CD4-positive, alpha-beta T cell treated with Interleukin-4 for 1 hour (primary cell): Measurements from ENCODE around the gene NXPH3.

ENCODE experiments used
- DNase-seq, 2 donors: peaks; one replicate each; pipeline ENCODE4 v3.0.0-alpha.2; 2020 to 2022

Gene NXPH3

GRCh38 chr17:49576917-49577649 lies 1.4 kb downstream of the NXPH3 start:
- DNase-seq: no peak

- no peak for DNase-seq
Observed at GRCh38 chr17:49577650-49577934, 1.9 kb downstream of the NXPH3 start.

- no peak for DNase-seq
Observed at GRCh38 chr17:49577963-49578362, 2.3 kb downstream of the NXPH3 start.

- DNase-seq: no peak
Observed at GRCh38 chr17:49578414-49578813, 2.7 kb downstream of the NXPH3 start.

GRCh38 chr17:49578952-49579500 lies 3.4 kb downstream of the NXPH3 start:
- DNase-seq: no peak

GRCh38 chr17:49579522-49579921 lies 3.9 kb downstream of the NXPH3 start:
- DNase-seq: no peak

- no peak for DNase-seq
Observed at GRCh38 chr17:49580055-49580721, 4.5 kb downstream of the NXPH3 start.

- DNase-seq: no peak
Observed at GRCh38 chr17:49580981-49581647, 5.4 kb downstream of the NXPH3 start.

GRCh38 chr17:49581648-49581998 lies 6.0 kb downstream of the NXPH3 start:
- no peak for DNase-seq

GRCh38 chr17:49582055-49582722 lies 6.5 kb downstream of the NXPH3 start:
- DNase-seq: no peak

GRCh38 chr17:49582789-49583188 lies 7.1 kb downstream of the NXPH3 start:
- no peak for DNase-seq

- no peak for DNase-seq
Observed at GRCh38 chr17:49583226-49583625, 7.6 kb downstream of the NXPH3 start.

GRCh38 chr17:49583889-49584288 lies 8.2 kb downstream of the NXPH3 start:
- DNase-seq: no peak

GRCh38 chr17:49585422-49586027 lies 9.9 kb downstream of the NXPH3 start:
- no peak for DNase-seq

- no peak for DNase-seq
Observed at GRCh38 chr17:49587366-49588073, 11.8 kb downstream of the NXPH3 start.

- DNase-seq: no peak
Observed at GRCh38 chr17:49588312-49588711, 12.6 kb downstream of the NXPH3 start.

GRCh38 chr17:49588726-49589576 lies 13.3 kb downstream of the NXPH3 start:
- no peak for DNase-seq

GRCh38 chr17:49589577-49589927 lies 13.9 kb downstream of the NXPH3 start:
- no peak for DNase-seq

- DNase-seq: no peak
Observed at GRCh38 chr17:49590874-49591273, 15.2 kb downstream of the NXPH3 start.

- DNase-seq: no peak
Observed at GRCh38 chr17:49592263-49592662, 16.6 kb downstream of the NXPH3 start.

- no peak for DNase-seq
Observed at GRCh38 chr17:49595328-49595727, 19.7 kb downstream of the NXPH3 start.

- DNase-seq: no peak
Observed at GRCh38 chr17:49595980-49596379, 20.3 kb downstream of the NXPH3 start.
